GM06990 (cell line): ENCODE results near the gene SOX5.

Experiments
- DNase-seq: peaks from one replicate; pipeline ENCODE4 v3.0.0-alpha.2; 2011; ENCODE audit not compliant: insufficient read length; ENCODE audit errors: extremely low read depth
- H3K27me3 ChIP-seq: replicated peaks from 2 replicates; pipeline ENCODE4 v1.6.0; 2011; ENCODE audit warnings: low read length; ENCODE audit not compliant: control insufficient read depth, insufficient read depth
- H3K36me3 ChIP-seq: 2 replicates; pipeline ENCODE4 v1.5.1; 2011; ENCODE audit warnings: low read length; ENCODE audit not compliant: control insufficient read depth, insufficient read depth
- H3K4me3 ChIP-seq: replicated peaks from 2 replicates; pipeline ENCODE4 v1.5.1; 2011; ENCODE audit warnings: low read depth, mild to moderate bottlenecking, control low read depth, low read length
- CTCF ChIP-seq: IDR thresholded peaks from 2 replicates; pipeline ENCODE4 v1.5.1; 2011; ENCODE audit warnings: low read length, control low read depth, mild to moderate bottlenecking, inconsistent platforms; ENCODE audit not compliant: insufficient read depth, poor library complexity, severe bottlenecking

SOX5 gene

GRCh38 chr12:23684121-23684520 is 265.3 kb downstream of the SOX5 start:
- Histone ChIP-seq H3K4me3 (no peak overlapping the region), H3K27me3 (no peaks in the 10 kb centered on the region), H3K36me3 (no peaks in the 10 kb centered on the region)
- no peak for TF ChIP-seq CTCF
- DNase-seq, result no peak

DNA sequence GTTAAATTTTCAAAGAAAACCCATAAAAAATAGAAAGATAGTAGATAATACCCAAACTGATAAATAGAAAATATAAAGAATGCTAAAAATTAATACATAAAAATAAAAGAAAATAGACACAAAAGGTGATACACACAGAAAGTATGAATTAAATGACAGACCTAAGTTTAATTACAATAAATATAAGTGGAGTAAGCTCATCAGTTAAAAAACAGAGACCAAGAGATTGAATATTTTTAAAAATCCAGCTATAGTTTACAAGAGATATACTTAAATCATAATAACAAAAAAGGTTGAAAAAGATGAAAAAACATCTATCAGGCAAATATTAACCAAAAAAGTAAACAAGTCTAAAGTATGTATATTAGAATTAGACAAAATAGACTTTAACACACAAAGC is 268.2 kb downstream of the SOX5 start:
- Histone ChIP-seq H3K36me3 (no peaks in the 10 kb centered on the region), H3K27me3 (no peaks in the 10 kb centered on the region), H3K4me3 (no peak overlapping the region)
- TF ChIP-seq CTCF, result no peak
- no peak for DNase-seq

DNA sequence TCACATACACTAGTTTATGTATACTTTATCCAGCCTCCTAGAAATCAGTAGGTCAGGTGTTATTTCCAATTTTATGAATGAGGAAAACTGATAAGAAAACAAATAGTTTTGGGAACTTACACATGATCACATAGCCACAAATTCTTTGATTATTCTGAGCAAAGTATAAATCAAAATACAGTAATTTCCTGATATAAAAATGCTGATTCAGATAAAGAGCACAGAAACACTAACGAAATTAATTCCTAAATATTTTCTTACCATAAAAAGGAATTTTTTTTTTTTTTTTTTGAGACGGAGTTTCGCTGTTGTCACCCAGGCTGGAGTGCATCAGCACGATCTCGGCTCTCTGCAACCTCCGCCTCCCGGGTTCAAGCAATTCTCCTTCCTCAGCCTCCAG is 275.4 kb downstream of the SOX5 start:
- no peak for TF ChIP-seq CTCF
- H3K36me3 ChIP-seq, result no peaks in the 10 kb centered on the region
- no peaks in the 10 kb centered on the region for H3K27me3 ChIP-seq
- DNase-seq, result no peak
- H3K4me3 ChIP-seq, result no peak overlapping the region

DNA sequence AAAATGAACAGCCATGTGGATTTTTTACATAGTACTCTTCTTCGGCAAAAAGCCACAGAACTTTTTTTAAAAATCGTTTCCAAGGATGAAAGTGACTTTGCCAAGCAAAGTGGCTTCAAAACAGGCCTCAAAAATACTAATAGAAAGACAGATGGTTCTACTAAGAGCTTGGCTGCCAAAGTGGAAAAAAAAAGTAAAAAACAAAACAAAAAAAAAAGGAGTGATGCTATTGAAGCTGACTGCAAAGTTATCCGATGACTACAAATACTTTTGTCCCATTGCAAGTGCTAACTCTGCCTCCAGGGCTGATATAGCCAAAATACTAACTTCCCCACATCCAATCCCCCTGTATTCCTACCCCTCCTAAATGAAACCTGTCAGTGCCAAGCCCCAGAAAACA is 277.6 kb downstream of the SOX5 start:
- TF ChIP-seq CTCF, result no peak
- Histone ChIP-seq H3K4me3 (no peak overlapping the region), H3K36me3 (no peaks in the 10 kb centered on the region), H3K27me3 (no peaks in the 10 kb centered on the region)
- DNase-seq, result no peak

DNA sequence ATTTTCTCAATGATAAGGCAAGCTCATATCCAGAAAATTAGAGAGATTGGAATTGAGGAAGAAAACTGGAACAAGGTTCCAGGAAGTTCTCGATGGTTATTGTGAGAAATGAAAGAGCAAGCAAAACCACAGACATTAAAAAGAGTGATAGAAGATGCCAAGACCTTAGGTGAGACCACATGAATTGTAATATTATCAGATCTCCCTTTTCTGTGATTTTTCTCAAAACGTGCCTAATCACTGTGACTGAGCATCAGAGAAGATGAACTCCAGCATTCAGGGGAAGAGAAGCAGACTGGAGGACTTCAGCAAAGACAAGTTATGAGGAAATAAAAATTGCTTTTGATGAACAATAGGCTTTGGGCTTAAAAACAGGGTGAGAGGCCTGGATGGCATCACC is 278.8 kb downstream of the SOX5 start:
- H3K36me3 ChIP-seq, result no peaks in the 10 kb centered on the region
- DNase-seq, result no peak

More for the DNA sequence above, 278.8 kb downstream of the SOX5 start:
- TF ChIP-seq CTCF, result no peak
- no peak overlapping the region for H3K4me3 ChIP-seq
- no peaks in the 10 kb centered on the region for H3K27me3 ChIP-seq
